Endometrium (tissue), 2 donors: ENCODE measurements around the gene FOXN1.

ENCODE experiments used
- FAIRE-seq: peaks from 2 replicates; lab custom pipeline; 2012; peaks lifted over from hg19 to GRCh38; lab: Jason Lieb, UNC
- donor health status: control.
- donor health status: control.

FOXN1 gene

DNA sequence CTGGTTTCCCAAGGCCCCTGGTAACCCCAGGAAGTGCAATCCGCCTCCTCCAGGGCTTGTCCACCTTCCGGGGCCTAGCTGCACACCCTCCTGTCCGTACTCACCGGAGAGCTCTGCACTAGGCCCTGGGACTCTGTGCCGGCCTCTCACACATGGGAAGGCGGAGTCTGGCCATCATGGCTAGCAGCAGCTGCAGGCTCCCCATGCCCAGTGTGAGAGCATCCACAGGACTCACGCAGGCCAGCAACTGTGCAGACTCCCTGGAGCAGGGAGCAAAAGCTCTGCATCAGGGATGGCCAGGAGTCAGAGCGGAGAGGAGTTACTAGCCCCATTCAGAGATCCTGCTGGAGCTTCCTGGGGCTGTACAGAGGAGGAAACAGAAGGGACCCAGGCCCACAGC lies 20.2 kb downstream of the FOXN1 start:
- no peak for FAIRE-seq

DNA sequence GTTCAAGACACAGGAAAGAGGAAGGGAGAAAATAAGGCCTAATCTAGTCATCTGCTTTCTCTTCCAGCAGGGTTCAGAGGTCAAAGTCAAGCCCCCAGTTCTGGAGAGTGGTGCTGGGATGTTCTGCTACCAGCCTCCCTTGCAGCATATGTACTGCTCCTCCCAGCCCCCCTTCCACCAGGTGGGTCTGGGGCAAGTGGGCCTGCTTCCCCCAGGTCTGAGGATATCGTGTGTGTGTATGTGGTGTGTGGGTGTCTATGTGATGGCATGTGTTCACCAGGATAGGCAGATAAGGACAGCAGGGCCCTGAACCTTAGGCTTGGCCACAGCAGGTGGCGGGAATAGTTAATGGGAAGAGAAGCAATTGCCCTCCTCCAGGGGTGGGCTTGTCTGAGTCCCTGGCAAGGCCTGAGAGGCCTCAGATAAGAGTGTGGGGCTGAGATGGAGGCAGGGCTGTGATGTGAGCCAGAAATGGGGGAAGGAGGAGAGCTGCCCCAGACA lies 21.1 kb downstream of the FOXN1 start:
- no peak for FAIRE-seq

DNA sequence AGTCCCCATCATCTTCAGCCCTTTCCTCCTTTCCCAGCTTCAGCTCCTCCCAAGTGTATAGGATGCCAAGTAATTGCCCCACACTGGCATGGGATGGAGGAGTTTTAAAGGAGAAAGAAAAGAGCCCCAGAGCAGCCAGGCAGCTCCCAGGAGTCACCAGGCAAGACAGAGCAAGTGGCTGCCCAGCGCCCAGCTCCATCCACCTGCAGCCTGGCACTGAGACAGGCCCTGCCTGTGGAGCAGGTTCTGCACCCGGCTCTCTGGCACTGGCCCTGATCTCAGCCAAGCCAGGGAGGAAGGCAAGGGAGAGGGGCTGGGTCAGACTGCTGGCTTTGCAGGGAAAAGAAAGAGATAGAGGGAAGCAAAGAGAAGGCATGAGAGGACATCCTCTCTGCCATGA lies 21.7 kb downstream of the FOXN1 start:
- no peak for FAIRE-seq

- FAIRE-seq = no peak
Observed at GRCh38 chr17:28528327-28529012, 22.3 kb downstream of the FOXN1 start.

- FAIRE-seq = no peak
Observed at GRCh38 chr17:28529013-28529400, 22.9 kb downstream of the FOXN1 start.

- no peak for FAIRE-seq
Observed at GRCh38 chr17:28530250-28530649, 24.1 kb downstream of the FOXN1 start.

GRCh38 chr17:28530926-28531325 lies 24.8 kb downstream of the FOXN1 start:
- FAIRE-seq = no peak

- FAIRE-seq = no peak
Observed at GRCh38 chr17:28532050-28532960, 26.2 kb downstream of the FOXN1 start.

DNA sequence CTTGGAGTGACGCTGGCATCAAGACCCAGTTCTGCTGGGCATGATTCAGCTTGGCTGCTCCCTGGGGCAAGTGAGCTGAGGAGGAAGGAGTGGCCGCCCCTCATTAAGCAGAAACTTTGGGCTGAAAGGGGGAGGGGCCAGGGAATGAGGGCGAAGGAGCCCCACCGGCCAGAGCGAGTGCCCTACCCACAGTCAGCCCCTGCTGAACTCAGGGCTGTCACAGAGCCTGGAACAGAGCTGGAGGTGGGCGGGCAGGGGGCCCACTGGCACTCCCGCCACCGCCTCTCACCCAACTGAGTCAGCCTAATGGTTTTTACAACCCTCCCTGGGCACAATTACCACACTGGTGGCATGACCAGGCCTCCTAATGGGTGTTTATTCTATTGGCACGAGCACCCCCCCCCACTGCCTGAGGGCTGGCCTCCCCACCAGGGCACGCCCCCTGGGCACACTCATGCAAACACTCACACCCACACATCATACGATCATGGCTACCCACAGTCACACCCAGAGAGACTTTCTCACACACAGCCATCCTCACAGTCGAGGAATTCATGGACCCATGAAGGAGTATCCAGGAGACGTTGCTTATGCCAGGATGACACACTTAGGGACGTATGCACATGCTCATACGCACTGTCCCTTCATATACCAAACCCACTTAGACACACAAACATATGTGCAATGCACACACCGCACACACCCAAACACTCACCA lies 27.1 kb downstream of the FOXN1 start:
- no peak for FAIRE-seq

DNA sequence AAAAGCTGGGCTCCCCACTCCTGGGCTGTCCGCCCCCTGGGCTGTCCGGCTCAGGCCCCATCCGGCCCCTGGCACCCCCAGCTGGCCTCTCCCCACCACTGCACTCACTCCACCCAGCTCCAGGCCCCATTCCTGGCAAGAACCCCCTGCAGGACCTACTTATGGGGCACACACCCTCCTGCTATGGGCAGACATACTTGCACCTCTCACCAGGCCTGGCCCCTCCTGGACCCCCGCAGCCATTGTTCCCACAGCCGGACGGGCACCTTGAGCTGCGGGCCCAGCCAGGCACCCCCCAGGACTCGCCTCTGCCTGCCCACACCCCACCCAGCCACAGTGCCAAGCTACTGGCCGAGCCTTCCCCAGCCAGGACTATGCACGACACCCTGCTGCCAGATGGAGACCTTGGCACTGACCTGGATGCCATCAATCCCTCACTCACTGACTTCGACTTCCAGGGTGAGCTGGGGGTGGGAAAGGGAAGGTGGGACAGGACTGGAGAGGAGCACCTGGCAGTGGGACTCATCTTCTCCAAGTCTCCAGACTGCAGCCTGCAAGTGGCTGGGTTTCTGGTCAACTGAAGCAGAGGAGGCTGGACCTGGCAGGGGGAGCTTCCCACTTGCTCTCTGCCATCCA lies 28.7 kb downstream of the FOXN1 start:
- no peak for FAIRE-seq

GRCh38 chr17:28536532-28537218 lies 30.5 kb downstream of the FOXN1 start:
- FAIRE-seq = no peak

DNA sequence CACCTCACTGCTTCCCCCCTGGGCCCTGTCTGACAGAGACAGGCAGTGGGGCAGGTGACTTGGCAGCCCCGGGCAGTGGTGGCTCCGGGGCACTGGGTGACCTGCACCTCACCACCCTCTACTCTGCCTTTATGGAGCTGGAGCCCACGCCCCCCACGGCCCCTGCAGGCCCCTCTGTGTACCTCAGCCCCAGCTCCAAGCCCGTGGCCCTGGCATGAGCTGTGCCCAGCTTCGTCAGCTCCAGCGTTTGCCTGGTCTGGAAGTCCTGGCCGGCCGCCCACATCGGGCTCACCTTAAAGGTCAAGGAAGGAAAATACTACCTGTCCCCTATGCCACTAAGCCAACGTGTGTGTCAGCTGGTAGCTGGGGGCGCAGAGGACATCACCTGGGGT lies 31.1 kb downstream of the FOXN1 start:
- no peak for FAIRE-seq

GRCh38 chr17:28538296-28538895 lies 32.2 kb downstream of the FOXN1 start:
- FAIRE-seq = no peak

DNA sequence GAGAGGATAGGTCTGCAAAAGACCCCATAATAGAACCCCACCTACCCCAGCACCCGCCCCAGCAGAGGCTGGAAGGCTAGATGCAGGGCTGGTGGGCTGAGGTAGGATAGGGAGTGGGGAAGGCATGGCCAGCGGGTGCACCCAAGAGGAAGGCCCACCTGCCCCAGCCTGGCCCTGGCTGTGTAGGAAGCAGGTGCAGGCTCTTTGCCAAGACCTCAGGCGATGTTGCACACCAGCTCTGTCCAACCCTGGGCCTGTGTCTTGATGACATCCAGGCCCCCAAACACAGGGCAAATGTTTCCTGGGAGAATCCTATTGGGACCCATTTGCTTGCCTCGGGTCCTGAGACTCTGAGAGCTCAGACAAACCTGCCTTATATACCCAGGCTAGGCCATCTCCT lies 34.1 kb downstream of the FOXN1 start:
- no peak for FAIRE-seq

- no peak for FAIRE-seq
Observed at GRCh38 chr17:28541439-28541838, 35.3 kb downstream of the FOXN1 start.

GRCh38 chr17:28544402-28545140 lies 38.4 kb downstream of the FOXN1 start:
- FAIRE-seq = no peak

- no peak for FAIRE-seq
Observed at GRCh38 chr17:28545141-28545503, 39.0 kb downstream of the FOXN1 start.

- FAIRE-seq = no peak
Observed at GRCh38 chr17:28545787-28546415, 39.8 kb downstream of the FOXN1 start.

GRCh38 chr17:28547096-28547622 lies 41.0 kb downstream of the FOXN1 start:
- no peak for FAIRE-seq
